GM18861 (cell line): ENCODE measurements around the gene HAL.
A peak's percentile ranks its signal among the peaks of the same experiment; 100 is the strongest.
"Not testable (repeated sequence)": the region's sequence is repeated elsewhere in the genome, so short reads cannot be mapped to it uniquely, and the experiment has no call there.

ENCODE experiments used
- ATAC-seq: cut with Tn5 transposase; IDR thresholded peaks from one replicate; pipeline ENCODE4 v1.9.1; 2021; ENCODE audit not compliant: unreplicated experiment

HAL gene

DNA sequence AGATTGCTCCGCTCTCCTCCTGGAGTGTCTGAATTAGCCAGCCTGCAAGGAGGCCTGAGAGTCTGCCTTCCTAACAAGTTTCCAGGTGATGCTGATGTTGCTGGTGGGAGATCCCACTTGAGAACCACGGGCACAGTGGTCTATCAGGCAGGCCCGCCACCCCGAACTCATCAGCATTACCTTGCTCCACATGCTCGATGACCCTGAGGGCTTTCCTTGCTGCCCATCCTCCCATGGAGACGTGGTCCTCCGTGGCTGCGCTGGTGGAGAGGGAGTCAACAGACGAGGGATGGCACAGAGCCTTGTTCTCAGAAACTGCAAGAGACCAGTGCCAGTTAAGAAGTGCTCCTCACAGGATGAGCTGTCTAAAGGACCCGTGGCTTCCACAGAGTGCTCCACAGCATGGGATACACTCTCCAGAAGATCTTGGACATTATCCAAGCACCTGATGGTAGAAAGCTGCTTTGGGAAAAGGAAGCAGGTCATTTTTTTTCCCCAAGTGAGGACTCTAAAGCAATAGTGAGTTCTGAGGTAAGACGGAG lies 18.3 kb downstream of the HAL start:
- ATAC-seq = no peak

DNA sequence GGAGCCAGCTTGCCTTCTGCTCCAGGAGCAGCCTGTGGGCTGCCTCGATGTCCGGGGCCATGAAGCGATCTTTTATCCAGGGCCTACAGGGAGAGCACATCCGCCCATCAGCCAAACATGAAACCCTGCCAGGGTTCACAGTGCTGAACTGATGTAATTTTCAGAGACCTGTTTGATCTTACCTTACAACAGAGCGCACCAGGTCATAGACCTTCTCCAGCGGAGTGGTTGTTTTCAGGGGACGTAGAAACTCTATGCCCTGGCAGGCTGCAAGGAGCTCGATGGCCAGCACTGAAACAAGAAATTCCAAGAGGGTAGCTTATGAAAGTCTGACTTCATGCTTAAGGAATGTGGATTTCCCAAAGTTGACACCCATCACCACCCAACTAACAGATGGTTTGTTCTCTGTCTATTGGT lies 19.7 kb downstream of the HAL start:
- no peak for ATAC-seq

DNA sequence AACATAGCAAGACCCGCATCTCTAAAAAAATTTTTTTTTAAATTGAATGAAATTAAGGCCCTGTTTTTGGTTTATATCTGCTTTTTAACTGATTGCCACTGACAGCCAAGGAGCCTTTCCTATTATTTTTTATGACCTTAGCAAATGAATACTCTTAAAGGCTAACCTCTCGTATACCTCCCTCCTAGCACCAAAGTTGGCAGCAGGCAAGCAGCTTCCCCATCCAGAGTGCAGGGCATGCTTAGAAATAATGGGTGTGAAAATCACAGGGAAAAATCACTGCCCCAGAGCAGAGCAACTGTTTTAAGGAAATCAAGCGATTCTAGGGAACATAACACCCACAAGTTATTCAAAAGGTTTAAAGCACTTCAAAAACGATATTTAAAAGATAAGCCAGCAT lies 20.7 kb downstream of the HAL start:
- ATAC-seq = no peak

DNA sequence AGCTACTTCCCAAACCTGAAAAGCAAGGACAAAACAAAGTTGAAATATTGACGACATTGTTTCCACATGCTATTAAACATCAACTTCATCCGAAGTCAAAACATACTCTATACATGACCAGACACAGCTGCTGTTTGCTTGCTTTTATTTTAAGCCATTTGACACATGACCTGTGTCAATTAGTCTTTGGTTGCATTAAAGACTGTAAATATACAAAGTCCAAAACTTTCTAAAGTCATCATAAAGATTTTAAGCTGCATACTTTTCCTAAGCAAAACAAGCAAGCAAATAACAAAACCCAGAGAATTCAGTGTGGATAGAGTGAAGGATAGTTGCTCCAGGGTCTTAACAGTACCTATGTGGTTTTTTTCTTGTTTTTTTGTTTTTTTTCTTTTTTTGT lies 21.8 kb downstream of the HAL start:
- no peak for ATAC-seq

DNA sequence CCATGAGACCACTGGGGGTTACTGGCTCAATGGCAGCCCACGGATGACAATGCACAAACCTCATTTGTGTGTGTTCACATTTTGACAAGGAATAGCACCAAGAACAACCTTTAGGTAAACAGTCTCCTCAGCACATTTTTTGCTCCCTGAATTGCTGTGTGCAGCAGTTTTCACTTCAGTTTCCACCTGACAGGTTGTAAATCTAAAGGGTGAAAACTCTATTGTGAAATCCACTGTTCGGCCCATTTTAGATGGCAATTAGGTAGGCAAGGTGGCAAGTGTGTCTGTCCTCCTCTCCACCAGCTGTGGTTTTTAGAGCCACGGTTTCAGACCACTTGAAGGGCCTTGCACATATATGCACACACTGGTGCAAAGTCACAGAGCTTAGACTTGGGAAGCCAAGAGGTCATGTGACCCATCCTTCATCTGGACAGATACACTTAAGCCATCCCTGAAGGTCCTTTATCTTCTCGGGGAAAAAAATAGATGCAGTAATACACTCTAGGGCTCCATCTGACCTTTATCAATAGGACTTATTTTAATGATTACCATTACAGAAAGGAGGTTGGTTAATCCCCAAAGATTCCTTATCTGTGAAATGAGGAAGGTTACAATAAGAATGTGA lies 23.2 kb downstream of the HAL start:
- no peak for ATAC-seq

DNA sequence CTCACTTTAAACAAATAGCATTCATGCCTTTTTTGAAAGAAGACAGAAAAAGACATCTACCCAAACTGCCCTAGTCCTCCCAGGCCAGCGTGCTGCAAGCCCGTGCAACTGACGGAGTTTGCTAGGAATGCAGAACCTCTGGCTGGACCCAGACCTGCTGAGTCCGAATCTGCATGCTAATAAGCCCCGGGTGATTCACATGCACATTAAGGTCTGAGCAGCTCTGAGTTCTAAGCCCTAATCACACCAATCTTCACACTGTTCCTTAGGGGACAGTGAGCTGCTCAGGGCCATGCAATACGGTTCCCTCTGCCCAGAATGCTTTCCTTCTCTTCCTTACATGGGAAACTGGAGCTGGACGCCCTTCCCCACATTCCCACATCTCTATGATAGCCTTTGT lies 25.2 kb downstream of the HAL start:
- ATAC-seq = no peak

DNA sequence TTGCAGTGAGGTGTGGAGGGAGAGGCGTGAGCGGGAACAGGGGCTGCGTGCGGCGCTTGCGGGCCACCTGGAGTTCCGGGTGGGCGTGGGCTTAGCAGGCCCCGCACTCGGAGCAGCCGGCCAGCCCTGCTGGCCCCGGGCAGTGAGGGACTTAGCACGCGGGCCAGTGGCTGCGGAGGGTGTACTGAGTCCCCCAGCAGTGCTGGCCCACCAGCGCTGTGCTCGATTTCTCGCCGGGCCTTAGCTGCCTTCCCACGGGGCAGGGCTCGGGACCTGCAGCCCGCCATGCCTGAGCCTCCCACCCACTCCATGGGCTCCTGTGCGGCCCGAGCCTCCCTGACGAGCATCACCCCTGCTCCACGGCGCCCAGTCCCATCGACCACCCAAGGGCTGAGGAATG lies 27.0 kb downstream of the HAL start:
- not testable (repeated sequence) for ATAC-seq

DNA sequence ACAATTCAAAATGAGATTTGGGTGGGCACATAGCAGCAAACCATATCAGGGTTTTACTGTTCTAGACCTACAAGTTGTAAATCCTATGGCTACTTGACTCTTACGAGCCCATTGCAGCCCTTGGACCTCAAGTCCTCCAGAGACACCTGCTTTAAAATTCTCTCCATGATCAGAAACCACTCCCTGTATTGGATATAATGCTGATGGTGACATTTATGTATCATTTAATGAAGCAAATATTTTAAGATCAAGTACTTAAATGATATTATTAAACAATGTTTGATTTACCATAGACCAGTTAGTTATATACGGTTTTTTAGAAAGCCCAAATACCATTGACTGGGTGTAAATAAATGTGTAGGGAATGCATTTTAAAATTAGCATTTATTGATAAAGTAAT lies 28.8 kb downstream of the HAL start:
- ATAC-seq = no peak

DNA sequence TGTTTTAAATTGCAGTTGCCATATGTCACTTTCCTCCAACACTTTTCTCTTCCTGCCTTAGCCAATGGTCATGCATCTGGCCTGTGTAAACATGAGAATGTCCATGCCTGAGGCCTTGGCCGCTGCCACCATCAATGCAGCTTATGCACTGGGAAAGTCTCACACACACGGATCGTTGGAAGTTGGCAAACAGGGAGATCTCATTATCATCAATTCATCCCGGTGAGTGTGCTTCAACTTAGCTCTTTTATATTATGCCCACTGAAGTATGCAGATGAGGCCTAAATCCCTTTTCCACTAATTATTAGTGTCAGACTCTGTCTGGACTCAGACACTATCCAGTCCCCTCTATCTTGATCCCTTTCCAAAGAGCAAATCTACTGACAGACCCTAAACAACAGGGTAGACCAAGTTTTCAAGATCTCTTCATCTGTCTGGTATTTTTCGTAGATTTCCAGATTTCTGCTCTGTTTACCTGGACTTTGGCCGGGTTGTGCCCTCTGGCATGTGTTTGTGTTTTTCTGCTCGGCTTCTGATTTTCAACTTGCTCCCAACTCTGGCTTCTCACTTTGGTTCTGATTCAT lies 29.8 kb downstream of the HAL start:
- ATAC-seq = no peak

DNA sequence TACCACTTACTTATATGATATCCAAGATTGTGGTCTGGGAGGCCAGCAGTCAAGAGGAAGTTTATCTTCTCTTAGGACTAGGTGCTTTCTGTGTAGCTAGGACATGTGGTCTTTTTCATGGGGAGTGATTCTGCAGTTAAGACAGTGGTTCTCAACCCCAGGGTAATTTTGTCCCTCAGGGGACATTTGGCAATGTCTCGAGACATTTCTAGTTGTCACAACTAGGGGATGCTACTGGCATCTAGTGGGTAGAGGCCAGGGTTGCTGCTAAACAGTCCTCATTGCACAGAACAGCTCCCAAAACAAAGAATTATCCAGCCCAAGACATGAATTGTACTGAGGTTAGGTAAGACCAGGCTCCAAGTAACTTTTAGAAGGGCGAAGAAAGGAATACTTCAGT lies 33.0 kb downstream of the HAL start:
- no peak for ATAC-seq

DNA sequence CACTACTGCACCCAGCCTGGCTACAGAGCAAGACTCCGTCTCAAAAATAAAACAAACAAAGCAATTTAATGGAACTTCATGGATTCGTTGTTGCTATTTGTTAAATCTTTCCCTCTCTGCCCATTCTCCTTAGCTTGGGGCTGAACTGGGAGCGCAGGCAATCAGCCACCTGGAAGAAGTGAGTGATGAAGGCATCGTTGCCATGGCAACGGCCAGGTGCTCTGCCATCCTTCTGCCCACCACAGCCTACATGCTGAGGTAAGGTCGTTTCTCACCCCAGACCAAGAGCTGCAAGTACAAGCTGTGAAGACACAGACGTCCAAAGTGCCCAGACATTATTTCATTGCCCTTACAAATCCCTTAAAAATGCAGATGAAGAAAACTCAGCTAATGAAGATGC lies 33.9 kb downstream of the HAL start:
- no peak for ATAC-seq

DNA sequence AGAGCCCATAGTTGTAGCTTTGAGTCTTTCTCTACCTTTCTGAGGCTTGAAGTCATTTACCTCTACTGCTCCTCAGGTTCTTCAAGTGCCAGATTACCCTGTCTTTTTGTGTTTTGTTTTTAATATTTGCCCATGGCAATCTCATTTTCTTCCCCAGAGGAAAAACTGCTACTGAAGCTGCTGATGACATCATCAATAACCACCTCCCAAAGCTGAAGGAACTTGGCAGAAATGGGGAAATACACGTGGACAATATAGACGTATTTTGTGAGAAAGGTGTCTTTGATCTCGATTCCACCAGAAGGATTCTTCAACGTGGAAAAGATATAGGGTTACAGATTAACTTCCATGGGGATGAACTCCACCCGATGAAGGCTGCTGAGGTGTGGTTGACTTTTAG lies 35.9 kb downstream of the HAL start:
- no peak for ATAC-seq

DNA sequence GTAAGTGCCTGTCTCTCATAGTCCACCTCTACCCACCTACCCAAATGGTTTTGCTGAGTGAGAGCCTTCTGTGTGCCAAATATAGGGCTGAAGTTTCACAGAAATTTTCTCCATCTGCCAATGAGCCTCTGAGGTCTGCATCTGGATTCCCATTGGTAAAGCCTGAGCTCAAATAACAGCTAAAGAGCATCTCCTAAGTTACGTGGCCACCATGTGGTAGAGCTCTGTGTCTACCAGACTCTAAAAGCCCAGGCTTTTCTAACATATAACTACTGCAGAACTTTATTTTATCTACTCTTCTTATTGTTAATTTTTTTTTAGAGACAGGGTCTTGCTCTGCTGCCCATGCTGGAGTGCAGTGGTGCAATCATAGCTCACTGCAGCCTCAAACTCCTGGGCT lies 37.0 kb downstream of the HAL start:
- ATAC-seq = no peak

DNA sequence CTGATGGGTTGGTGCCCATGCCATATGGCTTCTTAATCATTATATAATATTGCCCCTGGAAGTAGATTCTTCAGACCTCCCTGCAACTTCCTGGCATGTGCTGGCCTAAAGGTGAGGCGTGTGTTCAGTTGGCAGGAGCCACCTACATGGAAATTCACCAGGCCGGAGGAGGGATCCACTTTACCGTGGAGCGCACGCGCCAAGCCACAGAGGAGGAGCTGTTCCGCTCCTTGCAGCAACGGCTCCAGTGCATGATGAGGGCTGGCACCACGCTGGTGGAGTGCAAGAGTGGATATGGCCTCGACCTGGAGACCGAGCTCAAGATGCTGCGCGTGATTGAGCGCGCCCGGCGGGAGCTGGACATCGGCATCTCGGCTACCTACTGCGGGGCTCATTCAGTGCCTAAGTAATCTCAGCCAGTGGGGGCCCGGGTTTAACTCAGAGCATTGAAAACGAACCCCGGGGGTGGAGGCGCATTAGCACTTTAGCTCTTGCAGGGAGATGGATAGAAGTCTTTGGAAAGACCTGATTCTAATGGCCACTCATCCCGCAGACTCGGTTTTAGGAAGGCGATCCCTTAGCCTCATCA lies 39.5 kb downstream of the HAL start:
- no peak for ATAC-seq

DNA sequence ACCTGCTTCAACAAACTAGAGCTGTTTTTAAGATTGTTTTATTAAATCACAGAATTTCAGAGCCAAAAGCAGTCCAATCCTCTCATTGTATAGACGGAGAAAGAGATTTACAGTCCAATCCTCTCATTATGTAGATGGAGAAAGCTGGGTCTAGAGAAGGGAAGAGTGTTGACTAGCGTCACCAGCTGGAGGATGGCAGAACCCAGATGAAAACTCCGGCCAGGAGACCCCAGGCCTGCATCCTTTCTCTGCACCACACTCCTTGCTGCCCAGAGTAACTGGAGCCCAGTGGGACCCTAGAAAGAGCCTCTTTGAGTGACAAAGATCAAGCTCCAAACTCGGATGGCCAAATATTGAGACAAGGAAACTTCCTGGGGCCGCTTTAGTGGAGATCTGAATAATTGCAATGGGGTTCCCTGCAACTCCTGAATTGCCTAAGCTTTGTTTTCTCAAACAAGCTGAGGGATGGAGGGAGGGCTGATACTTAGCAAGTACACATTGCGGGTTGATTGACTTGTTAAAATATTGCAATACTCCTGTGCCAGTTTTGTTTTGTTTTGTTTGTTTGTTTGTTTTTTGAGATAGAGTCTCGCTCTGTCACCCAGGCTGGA lies 40.5 kb downstream of the HAL start:
- no peak for ATAC-seq

DNA sequence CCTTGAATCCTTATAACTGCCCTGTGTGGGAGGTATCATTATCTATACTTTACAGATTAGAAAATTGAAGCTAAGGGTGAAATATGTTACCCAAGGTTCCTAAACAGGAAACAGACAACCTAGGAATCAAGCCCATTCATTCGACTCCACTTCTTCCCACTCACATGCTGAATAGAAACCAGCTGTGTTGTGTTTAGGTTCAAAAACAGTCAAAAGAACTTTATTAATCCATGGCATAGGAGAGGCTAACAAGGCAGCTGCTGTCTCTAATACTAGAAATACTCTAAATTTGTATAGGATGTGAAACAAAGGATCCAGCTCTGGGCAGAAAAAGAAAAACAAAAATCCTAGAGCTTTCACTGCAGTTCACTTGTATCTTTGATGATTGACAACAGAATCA lies 43.1 kb downstream of the HAL start:
- no peak for ATAC-seq

DNA sequence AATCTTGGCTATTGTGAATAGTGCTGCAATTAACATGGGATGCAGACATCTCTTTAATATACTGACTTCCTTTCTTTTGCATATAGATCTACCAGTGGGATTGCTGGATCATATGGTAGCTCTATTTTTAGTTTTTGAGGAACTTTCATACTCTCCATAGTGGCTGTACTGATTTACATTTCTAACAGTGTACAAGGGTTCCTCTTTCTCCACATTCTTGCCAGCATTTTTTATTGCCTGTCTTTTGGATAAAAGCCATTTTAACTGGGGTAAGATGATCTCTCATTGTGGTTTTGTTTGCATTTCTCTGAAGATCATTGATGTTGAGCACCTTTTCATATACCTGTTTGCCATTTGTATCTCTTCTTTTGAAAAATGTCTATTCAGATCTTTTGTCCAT lies 44.6 kb downstream of the HAL start:
- ATAC-seq = no peak

DNA sequence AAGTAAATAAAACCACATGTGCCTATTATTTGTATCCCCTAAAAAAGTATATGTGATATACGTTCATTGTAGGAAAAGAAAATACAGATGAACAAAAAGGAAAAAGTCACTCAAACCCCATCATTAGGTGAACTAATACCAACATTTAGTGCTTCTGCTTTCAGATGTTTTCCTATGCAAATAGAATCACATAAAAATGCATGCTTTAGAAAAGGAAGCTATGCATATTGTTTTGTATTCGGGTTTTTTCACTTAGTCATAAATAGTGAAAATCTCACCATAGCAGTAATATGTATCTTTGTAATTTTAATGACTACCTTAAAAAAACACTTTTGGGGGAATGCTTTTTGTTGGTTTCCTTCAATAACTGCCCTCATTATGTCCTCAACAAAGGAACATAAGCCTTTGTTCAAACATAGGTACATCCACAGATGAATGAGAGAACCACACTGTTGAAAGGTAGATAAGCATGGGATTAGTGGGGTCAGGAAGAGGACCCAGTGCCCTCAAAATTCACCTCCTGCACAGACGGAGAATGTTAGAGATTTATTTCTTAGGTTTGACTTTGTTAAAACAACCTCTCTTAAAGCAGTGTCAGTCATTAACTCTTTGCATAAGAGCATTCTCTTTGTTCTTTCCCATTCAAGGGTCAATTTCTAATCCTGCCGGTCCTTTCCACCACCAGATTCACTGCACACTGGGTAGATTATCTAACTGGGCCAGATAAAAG lies 46.5 kb downstream of the HAL start:
- no peak for ATAC-seq

DNA sequence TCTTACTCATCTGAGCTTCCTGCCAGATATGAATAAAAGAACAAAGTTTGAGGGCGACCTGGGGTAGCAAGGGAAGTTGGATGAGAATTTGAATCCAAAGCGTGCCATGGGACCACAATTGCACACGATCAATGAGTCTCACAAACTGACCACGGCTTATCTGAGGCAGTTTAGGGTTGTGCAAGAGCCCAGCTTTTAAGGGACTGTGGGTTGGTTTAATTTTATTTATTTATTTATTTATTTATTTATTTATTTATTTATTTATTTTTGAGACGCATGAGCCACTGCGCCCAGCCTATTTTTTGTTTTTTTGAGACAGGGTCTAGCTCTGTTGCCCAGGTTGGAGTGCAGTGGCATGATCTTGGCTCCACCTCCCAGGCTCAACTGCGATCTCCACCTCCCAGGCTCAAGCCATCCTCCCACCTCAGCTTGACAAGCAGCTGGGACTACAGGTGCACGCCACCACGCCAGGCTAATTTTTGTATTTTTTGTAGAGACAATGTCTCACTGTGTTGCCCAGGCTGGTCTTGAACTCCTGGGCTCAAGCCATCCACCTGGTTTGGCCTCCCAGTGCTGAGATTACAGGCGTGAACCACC lies 51.9 kb downstream of the HAL start:
- no peak for ATAC-seq

DNA sequence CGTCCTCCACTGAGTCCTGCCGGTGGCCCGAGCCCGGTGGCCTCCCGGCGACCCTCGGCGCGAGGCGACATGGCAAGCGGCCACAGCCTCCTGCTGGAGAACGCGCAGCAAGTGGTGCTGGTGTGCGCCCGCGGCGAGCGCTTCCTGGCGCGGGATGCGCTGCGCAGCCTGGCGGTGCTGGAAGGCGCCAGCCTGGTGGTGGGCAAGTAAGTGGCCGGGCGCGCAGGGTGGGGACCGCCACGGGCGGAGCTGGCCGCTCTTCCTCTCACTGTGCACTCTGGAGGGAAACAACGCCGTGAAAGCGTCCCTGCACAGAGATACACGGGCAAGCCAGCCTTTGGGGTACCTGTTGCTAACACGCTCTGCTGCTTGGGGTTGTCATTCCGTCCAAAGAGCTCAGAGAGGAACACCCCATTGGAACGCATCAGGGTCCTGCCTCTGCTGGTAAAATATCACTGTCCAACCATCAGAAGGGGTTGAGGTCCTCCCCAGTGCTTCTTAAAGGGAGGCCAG lies 52.8 kb downstream of the HAL start, which contains the start of gene AMDHD1:
Gene AMDHD1, plus strand, starts transcription at position 2 of the 513 bp plus-strand sequence. Its CDS starts 68 bp downstream, at position 70.
- ATAC-seq = peak; percentile 57
